ENCODE data around the gene HMCES. TPM values are rescaled to one million over a fixed set of nuclear protein-coding genes. Genes with fewer than 3 reads are reported as not detected.
"Not testable (repeated sequence)": the region's sequence is repeated elsewhere in the genome, so short reads cannot be mapped to it uniquely, and the experiment has no call there.

The HMCES gene
- polyA plus RNA-seq, 1 of the 3 experiments (the other 2 are of a cell fraction), result 32.4 TPM

GRCh38 chr3:129339186-129339585, 60.5 kb downstream of the HMCES start:
- H3K4me1 ChIP-seq (ENCODE audit: control insufficient read depth in 1 of 2, insufficient read depth in 2 of 2, low read depth in 1 of 2, low read length in 1 of 2); CTCF ChIA-PET; H3K9me3 ChIP-seq; H3K79me2 ChIP-seq (ENCODE audit: insufficient read depth); H2AFZ ChIP-seq (ENCODE audit: low read depth); H3K36me3 ChIP-seq (replicated peaks in 1 of 2; ENCODE audit: control insufficient read depth in 1 of 2, insufficient read depth in 2 of 2, low read length in 1 of 2); H3K27ac ChIP-seq (ENCODE audit: low read depth in 2 of 2, low read length in 1 of 2); H3K4me2 ChIP-seq; H3K9ac ChIP-seq; H3K4me3 ChIP-seq (ENCODE audit: low read depth in 2 of 2, low read length in 1 of 2); DNase-seq; H3K9me2 ChIP-seq; H4K20me1 ChIP-seq (ENCODE audit: insufficient read depth); H3K27me3 ChIP-seq (ENCODE audit: insufficient read depth); H3F3A ChIP-seq (replicated peaks; ENCODE audit: insufficient read depth); POLR2A ChIA-PET: not testable (repeated sequence)
- no CpG with 5 or more reads among the region's 36 CpGs for WGBS (ENCODE audit: low lambda C conversion rate)

- not testable (repeated sequence) for DNase-seq
Measured at GRCh38 chr3:129339833-129340232, 61.2 kb downstream of the HMCES start.

GRCh38 chr3:129341331-129342141, 62.9 kb downstream of the HMCES start:
- H3K4me3 ChIP-seq (ENCODE audit: low read depth in 2 of 2, low read length in 1 of 2), result no peak overlapping the region
- H2AFZ ChIP-seq (ENCODE audit: low read depth), result no peak overlapping the region
- no peaks in the 10 kb centered on the region for H3K9me3 ChIP-seq
- H3F3A ChIP-seq (replicated peaks; ENCODE audit: insufficient read depth), result no peaks in the 10 kb centered on the region
- H4K20me1 ChIP-seq (ENCODE audit: insufficient read depth), result no peaks in the 10 kb centered on the region
- peaks cover 0 to 17% of the 10 kb centered on the region in 2 experiments; a peak in 1 of 4 replicates for H3K4me1 ChIP-seq (ENCODE audit: control insufficient read depth in 1 of 2, insufficient read depth in 2 of 2, low read depth in 1 of 2, low read length in 1 of 2)
- H3K9ac ChIP-seq, result no peak overlapping the region
- no peaks in the 10 kb centered on the region for H3K27me3 ChIP-seq (ENCODE audit: insufficient read depth)
- H3K9me2 ChIP-seq, result no peaks in the 10 kb centered on the region
- no peak overlapping the region for H3K27ac ChIP-seq (ENCODE audit: low read depth in 2 of 2, low read length in 1 of 2)
- DNase-seq, result no peak
- TF ChIP-seq CHD2 (IDR thresholded peaks at IDR 0.05; ENCODE audit: low read length, partially characterized antibody) (no peak), USF2 (IDR thresholded peaks at IDR 0.05; ENCODE audit: borderline replicate concordance, low read depth, low read length) (no peak), PBX3 (IDR thresholded peaks at IDR 0.05) (no peak)
- no peak overlapping the region for H3K4me2 ChIP-seq
- ChIA-PET CTCF (interaction anchor here (1.0 to 1.1 kb wide), 2 partner anchors 10 to 57 kb away, joined by 3 to 4 read pairs; no protein-coding TSS in a partner anchor), POLR2A (no interaction called here)
- no peaks in the 10 kb centered on the region for H3K36me3 ChIP-seq (replicated peaks in 1 of 2; ENCODE audit: control insufficient read depth in 1 of 2, insufficient read depth in 2 of 2, low read length in 1 of 2)
- WGBS (ENCODE audit: low lambda C conversion rate), result 89% methylated on average over 7 of the region's 10 CpGs
- no peaks in the 10 kb centered on the region for H3K79me2 ChIP-seq (ENCODE audit: insufficient read depth)

More at GRCh38 chr3:129339833-129340232, 61.2 kb downstream of the HMCES start:
- H3F3A ChIP-seq (replicated peaks; ENCODE audit: insufficient read depth); H3K9me3 ChIP-seq; H3K79me2 ChIP-seq (ENCODE audit: insufficient read depth); H3K4me3 ChIP-seq (ENCODE audit: low read depth in 2 of 2, low read length in 1 of 2); H3K27ac ChIP-seq (ENCODE audit: low read depth in 2 of 2, low read length in 1 of 2); H3K4me2 ChIP-seq; H3K9ac ChIP-seq; CTCF ChIA-PET; H3K27me3 ChIP-seq (ENCODE audit: insufficient read depth); H3K36me3 ChIP-seq (replicated peaks in 1 of 2; ENCODE audit: control insufficient read depth in 1 of 2, insufficient read depth in 2 of 2, low read length in 1 of 2); H3K4me1 ChIP-seq (ENCODE audit: control insufficient read depth in 1 of 2, insufficient read depth in 2 of 2, low read depth in 1 of 2, low read length in 1 of 2); H3K9me2 ChIP-seq; POLR2A ChIA-PET; H4K20me1 ChIP-seq (ENCODE audit: insufficient read depth); H2AFZ ChIP-seq (ENCODE audit: low read depth): not testable (repeated sequence)
- 100% methylated on average over 1 of the region's 30 CpGs for WGBS (ENCODE audit: low lambda C conversion rate)
